Uterus (tissue), 4 donors: Measurements from ENCODE around the gene LRP8. TPM values are rescaled to one million over a fixed set of nuclear protein-coding genes. Genes with fewer than 3 reads are reported as not detected.

Source experiments
- DNase-seq, 2 donors: peaks; one replicate each; pipeline ENCODE4 v3.0.0-alpha.2; 2019 to 2020
- H3K27ac ChIP-seq, 2 donors: fragments of 200-600 bp; sonication (generic); 1 replicate in 1 of 2; 2 replicates in 1 of 2; pipeline ENCODE4 v1.5.1; 2016 to 2018
- H3K27me3 ChIP-seq, 2 donors: fragments of 200-600 bp; sonication (generic); one replicate each; pipeline ENCODE4 v1.5.1; 2018 to 2019; ENCODE audit warnings: control low read depth in 1 of 2
- H3K36me3 ChIP-seq, 2 donors: fragments of 200-600 bp; sonication (generic); one replicate each; pipeline ENCODE4 v1.5.1; 2019; ENCODE audit warnings: control low read depth in 1 of 2
- H3K4me1 ChIP-seq, 2 donors: fragments of 200-600 bp; sonication (generic); one replicate each; pipeline ENCODE4 v1.5.1; 2018 to 2019; ENCODE audit warnings: control low read depth in 1 of 2
- H3K4me3 ChIP-seq, 2 donors: fragments of 200-600 bp; sonication (generic); 1 replicate in 1 of 2; 2 replicates in 1 of 2; pipeline ENCODE4 v1.5.1; 2018 to 2019; ENCODE audit warnings: mild to moderate bottlenecking in 1 of 2
- H3K9me3 ChIP-seq, 2 donors: fragments of 200-600 bp; sonication (generic); one replicate each; pipeline ENCODE4 v1.5.1; 2019; ENCODE audit warnings: control low read depth in 1 of 2
- POLR2A ChIP-seq, 2 donors: fragments of 450-650 bp; IDR thresholded peaks; one replicate each; pipeline ENCODE4 v1.6.1; 2016; ENCODE audit warnings: antibody characterized with exemption in 2 of 2, mild to moderate bottlenecking in 1 of 2, moderate library complexity in 1 of 2
- intact Hi-C: fragments of 100-400 bp; cut with DNase I; formaldehyde crosslinking; loops from one replicate; pipeline ENCODE4 v1.15.1; 2023; ENCODE audit warnings: low total_unique reads
- total RNA-seq, 4 donors: library from RNA; depleted of rRNA in 3 of 4; stranded (reverse); fragments of >200 nt in 3 of 4; gene quantifications; one replicate each; pipeline versions ENCODE4 v1.1.0 to v1.2.4, GENCODE V29; 2014 to 2023
- TF ChIP-seq, protein P1 (sequence below), 4 experiments: fragments of 200-600 bp in 2 of 4; fragments of 450-650 bp in 2 of 4; sonication (generic) in 2 of 4; IDR thresholded peaks; one replicate each; pipeline ENCODE4 v1.5.1; 2016 to 2019; ENCODE audit warnings: antibody characterized with exemption in 4 of 4, mild to moderate bottlenecking in 2 of 4, moderate library complexity in 1 of 4
- donor health status: DM: yes; HTN: yes; CAD: no.

LRP8 gene
- total RNA-seq, 4 donors from 2014 or later, result 1.5 to 15.3 (median 8.5) TPM

DNA sequence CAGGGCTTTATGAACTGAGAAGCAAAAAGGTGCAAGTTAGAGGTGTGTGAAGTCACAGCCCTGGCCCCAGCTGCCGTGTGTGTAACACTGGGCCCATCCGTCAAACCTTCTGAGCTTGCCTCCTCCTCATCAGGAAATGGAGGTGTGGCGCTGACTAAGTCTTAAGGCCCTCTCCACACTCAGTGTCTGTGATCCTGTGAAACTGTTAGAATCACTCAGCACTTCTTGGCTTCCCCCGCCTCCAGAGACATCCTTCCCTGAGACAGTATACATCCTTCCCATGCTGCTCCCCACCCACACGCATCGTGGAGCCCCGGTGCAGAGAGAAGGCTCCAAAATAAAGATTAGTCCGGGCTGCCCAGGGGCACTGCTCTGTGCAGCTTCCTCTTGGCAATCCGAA lies 33.3 kb downstream of the LRP8 start:
- no peak for DNase-seq
- Histone ChIP-seq H3K9me3 (no peaks in the 10 kb centered on the region), H3K4me1 (no peaks in the 10 kb centered on the region), H3K4me3 (no peak overlapping the region), H3K36me3 (no peaks in the 10 kb centered on the region), H3K27ac (no peak overlapping the region), H3K27me3 (no peaks in the 10 kb centered on the region)
- intact Hi-C loops, result no loop called here
- no peak for TF ChIP-seq POLR2A (IDR thresholded peaks at IDR 0.05)
- TF ChIP-seq, protein P1, sequence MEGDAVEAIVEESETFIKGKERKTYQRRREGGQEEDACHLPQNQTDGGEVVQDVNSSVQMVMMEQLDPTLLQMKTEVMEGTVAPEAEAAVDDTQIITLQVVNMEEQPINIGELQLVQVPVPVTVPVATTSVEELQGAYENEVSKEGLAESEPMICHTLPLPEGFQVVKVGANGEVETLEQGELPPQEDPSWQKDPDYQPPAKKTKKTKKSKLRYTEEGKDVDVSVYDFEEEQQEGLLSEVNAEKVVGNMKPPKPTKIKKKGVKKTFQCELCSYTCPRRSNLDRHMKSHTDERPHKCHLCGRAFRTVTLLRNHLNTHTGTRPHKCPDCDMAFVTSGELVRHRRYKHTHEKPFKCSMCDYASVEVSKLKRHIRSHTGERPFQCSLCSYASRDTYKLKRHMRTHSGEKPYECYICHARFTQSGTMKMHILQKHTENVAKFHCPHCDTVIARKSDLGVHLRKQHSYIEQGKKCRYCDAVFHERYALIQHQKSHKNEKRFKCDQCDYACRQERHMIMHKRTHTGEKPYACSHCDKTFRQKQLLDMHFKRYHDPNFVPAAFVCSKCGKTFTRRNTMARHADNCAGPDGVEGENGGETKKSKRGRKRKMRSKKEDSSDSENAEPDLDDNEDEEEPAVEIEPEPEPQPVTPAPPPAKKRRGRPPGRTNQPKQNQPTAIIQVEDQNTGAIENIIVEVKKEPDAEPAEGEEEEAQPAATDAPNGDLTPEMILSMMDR (IDR thresholded peaks at IDR 0.05), result no peak

DNA sequence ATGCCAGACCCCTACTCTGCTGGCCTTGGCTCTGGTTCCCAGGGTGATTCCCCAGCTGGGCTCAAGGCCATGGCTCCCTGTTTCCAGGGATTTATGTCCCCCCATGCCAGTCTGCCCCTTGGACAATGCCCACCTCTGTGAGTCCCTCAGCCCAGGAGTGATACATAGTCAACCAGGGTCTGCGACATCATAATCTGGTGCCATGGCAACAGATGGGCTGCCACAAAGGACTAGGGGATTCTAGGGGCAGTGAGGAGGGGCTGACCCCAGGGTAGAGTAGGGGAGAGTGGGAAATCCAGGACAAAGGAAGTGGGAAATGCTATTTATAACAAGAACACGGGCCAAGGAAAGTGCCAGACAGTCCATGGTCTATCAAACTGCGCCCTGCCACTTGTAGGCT lies 33.8 kb downstream of the LRP8 start:
- Histone ChIP-seq H3K4me3 (no peak overlapping the region), H3K27me3 (no peaks in the 10 kb centered on the region), H3K27ac (no peak overlapping the region), H3K36me3 (no peaks in the 10 kb centered on the region), H3K4me1 (no peaks in the 10 kb centered on the region), H3K9me3 (no peaks in the 10 kb centered on the region)
- no peak for TF ChIP-seq POLR2A (IDR thresholded peaks at IDR 0.05)
- TF ChIP-seq, protein P1 (IDR thresholded peaks at IDR 0.05), result no peak
- no peak for DNase-seq
- intact Hi-C loops, result no loop called here

DNA sequence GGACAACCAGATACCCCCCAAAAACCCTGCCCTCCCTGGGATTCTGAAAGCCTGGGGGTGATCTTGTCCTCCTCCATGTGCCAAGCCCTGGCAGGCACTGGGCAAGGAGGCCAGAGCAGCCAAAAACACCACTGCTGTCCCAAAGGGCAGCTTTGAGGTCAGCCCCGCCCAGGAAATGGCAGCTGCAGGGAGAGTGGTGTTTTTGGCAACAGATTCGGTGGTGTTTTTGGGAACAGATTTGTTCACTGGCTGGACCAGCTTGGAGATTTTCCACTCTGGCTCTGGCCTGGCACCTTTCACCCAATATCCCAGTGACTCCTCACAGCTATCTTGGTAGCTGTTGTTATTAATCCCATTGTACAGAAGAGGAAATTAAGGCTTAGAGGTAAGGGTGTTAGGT lies 34.7 kb downstream of the LRP8 start:
- no peak for TF ChIP-seq POLR2A (IDR thresholded peaks at IDR 0.05)
- TF ChIP-seq, protein P1 (IDR thresholded peaks at IDR 0.05), result no peak
- no peaks in the 10 kb centered on the region for H3K27me3 ChIP-seq
- H3K4me1 ChIP-seq, result no peaks in the 10 kb centered on the region
- DNase-seq, result peak; percentile 27 to 46
- no peak overlapping the region for H3K4me3 ChIP-seq
- intact Hi-C loops, result no loop called here
- no peaks in the 10 kb centered on the region for H3K9me3 ChIP-seq
- no peak overlapping the region for H3K27ac ChIP-seq
- H3K36me3 ChIP-seq, result no peaks in the 10 kb centered on the region

- Histone ChIP-seq H3K4me3 (no peak overlapping the region), H3K27me3 (no peaks in the 10 kb centered on the region), H3K9me3 (no peaks in the 10 kb centered on the region), H3K27ac (no peak overlapping the region), H3K36me3 (no peaks in the 10 kb centered on the region), H3K4me1 (no peaks in the 10 kb centered on the region)
- no peak for TF ChIP-seq POLR2A (IDR thresholded peaks at IDR 0.05)
- TF ChIP-seq, protein P1 (IDR thresholded peaks at IDR 0.05), result no peak
- no peak for DNase-seq
- intact Hi-C loops, result no loop called here
Observed at GRCh38 chr1:53292690-53293089, 35.2 kb downstream of the LRP8 start.

DNA sequence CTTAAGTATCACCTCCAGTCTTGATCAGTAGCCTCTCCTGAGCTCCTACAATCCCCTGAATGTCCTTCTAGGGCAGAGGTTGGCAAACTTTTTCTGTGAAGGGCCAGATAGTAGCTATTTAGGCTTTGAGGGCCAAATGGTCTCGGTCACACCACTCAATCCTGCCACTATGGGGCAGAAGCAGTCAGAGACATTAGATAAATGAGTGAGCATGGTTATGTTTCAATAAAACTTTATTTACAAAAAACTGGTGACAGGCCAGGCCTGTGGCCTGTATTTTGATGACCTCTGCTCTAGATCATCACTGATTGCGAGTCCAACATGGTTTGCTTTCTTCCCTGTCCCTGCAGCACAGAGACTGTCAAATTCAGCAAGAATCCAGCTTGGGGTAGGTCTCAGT lies 36.3 kb downstream of the LRP8 start:
- Histone ChIP-seq H3K27me3 (no peaks in the 10 kb centered on the region), H3K9me3 (no peaks in the 10 kb centered on the region), H3K4me1 (no peaks in the 10 kb centered on the region), H3K4me3 (no peak overlapping the region), H3K27ac (no peak overlapping the region), H3K36me3 (no peaks in the 10 kb centered on the region)
- DNase-seq, result no peak
- intact Hi-C loops, result no loop called here
- TF ChIP-seq, protein P1 (IDR thresholded peaks at IDR 0.05), result no peak
- TF ChIP-seq POLR2A (IDR thresholded peaks at IDR 0.05), result no peak
